Measurements from ENCODE around the gene LDLRAD2. TPM values are rescaled to one million over a fixed set of nuclear protein-coding genes. Genes with fewer than 3 reads are reported as not detected.

Gene LDLRAD2
- total and polyA plus RNA-seq, 2 donors from 2014 or later, result 0.79 TPM; not detected in 1

DNA sequence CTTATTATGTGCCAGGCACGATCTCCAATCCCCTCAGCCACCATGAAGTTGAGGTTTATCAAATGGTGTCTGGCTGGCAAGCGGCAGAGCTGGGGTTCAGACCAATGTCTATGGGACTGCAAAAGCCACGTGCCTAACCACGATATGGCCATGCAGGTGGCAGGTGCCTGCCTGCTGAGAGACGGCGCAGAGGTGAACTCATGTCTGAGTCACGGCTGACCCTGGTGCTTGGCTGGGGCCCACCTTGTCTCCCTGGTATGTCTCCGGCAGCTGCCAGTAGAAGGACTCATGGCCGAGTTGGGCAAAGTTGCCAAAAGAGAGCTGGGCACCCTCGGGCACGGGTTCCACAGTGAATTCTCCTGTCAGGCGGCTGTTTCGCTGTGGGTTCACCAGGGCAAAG is 59.9 kb downstream of the LDLRAD2 start:
- Histone ChIP-seq H3K27me3 (ENCODE audit: control insufficient read depth, insufficient read depth, low read length) (no peaks in the 10 kb centered on the region), H3K4me1 (ENCODE audit: control insufficient read depth in 2 of 3, insufficient read depth in 2 of 3, low read depth in 1 of 3, low read length in 3 of 3) (peaks cover 0 to 3% (median 0%) of the 10 kb centered on the region in 3 donors), H3K9me3 (ENCODE audit: control insufficient read depth in 2 of 3, insufficient read depth in 1 of 3, low read length in 3 of 3) (no peaks in the 10 kb centered on the region), H3K9ac (ENCODE audit: low read length in 3 of 3) (no peak overlapping the region), H3K4me3 (ENCODE audit: low read length in 3 of 3) (no peak overlapping the region), H3K27ac (ENCODE audit: low read depth in 2 of 2, low read length in 2 of 2) (no peak overlapping the region), H3K36me3 (ENCODE audit: control insufficient read depth in 2 of 3, insufficient read depth in 3 of 3, low read length in 3 of 3) (peaks cover 0 to 23% (median 6%) of the 10 kb centered on the region in 3 donors)
- no peak for DNase-seq
- no peak for FAIRE-seq
- TF ChIP-seq, protein P1, sequence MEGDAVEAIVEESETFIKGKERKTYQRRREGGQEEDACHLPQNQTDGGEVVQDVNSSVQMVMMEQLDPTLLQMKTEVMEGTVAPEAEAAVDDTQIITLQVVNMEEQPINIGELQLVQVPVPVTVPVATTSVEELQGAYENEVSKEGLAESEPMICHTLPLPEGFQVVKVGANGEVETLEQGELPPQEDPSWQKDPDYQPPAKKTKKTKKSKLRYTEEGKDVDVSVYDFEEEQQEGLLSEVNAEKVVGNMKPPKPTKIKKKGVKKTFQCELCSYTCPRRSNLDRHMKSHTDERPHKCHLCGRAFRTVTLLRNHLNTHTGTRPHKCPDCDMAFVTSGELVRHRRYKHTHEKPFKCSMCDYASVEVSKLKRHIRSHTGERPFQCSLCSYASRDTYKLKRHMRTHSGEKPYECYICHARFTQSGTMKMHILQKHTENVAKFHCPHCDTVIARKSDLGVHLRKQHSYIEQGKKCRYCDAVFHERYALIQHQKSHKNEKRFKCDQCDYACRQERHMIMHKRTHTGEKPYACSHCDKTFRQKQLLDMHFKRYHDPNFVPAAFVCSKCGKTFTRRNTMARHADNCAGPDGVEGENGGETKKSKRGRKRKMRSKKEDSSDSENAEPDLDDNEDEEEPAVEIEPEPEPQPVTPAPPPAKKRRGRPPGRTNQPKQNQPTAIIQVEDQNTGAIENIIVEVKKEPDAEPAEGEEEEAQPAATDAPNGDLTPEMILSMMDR (IDR thresholded peaks at IDR 0.05; ENCODE audit: borderline replicate concordance, extremely low read depth, insufficient read depth), result no peak
- intact Hi-C loops (cut with DNase I), result no loop called here

DNA sequence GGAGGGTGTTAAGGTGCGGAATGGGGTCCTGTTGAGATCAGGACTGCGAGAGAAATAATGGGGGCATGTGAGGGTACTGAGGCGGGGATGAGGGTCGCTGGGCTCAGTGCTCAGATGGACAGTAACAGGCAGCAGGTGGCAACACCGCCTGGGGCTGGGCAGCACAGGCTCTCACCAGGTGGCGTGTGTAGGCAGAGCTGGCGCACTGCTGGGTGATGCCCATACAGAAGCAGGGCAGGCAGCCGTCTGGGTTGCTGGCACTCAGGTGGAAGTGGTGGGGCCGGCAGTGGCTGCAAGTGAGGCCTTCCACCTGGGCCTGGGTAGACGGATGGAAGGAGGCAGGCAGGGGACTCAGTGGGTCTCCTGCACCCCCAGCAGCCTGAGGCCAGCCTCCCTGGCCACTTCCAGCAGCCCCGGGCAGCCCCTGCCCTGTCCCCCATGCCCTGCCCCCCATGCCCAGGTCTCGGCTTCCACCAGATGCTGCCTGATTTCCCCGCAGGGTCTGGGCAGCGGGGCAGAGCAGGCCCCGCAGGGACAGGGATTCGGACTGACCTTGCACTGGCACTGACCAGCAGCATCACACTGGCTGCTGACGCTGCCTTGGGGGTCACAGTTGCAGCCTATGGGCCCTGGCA is 60.5 kb downstream of the LDLRAD2 start:
- no peak overlapping the region for H3K4me3 ChIP-seq (ENCODE audit: low read length in 3 of 3)
- H3K9me3 ChIP-seq (ENCODE audit: control insufficient read depth in 2 of 3, insufficient read depth in 1 of 3, low read length in 3 of 3), result no peaks in the 10 kb centered on the region
- FAIRE-seq (no peak), DNase-seq (no peak)
- H3K9ac ChIP-seq (ENCODE audit: low read length in 3 of 3), result no peak overlapping the region
- TF ChIP-seq, protein P1 (IDR thresholded peaks at IDR 0.05; ENCODE audit: borderline replicate concordance, extremely low read depth, insufficient read depth), result no peak
- H3K4me1 ChIP-seq (ENCODE audit: control insufficient read depth in 2 of 3, insufficient read depth in 2 of 3, low read depth in 1 of 3, low read length in 3 of 3), result peaks cover 0 to 3% (median 0%) of the 10 kb centered on the region in 3 donors
- H3K27ac ChIP-seq (ENCODE audit: low read depth in 2 of 2, low read length in 2 of 2), result no peak overlapping the region
- H3K36me3 ChIP-seq (ENCODE audit: control insufficient read depth in 2 of 3, insufficient read depth in 3 of 3, low read length in 3 of 3), result peaks cover 0 to 23% (median 6%) of the 10 kb centered on the region in 3 donors
- H3K27me3 ChIP-seq (ENCODE audit: control insufficient read depth, insufficient read depth, low read length), result no peaks in the 10 kb centered on the region
- intact Hi-C loops (cut with DNase I), result no loop called here

DNA sequence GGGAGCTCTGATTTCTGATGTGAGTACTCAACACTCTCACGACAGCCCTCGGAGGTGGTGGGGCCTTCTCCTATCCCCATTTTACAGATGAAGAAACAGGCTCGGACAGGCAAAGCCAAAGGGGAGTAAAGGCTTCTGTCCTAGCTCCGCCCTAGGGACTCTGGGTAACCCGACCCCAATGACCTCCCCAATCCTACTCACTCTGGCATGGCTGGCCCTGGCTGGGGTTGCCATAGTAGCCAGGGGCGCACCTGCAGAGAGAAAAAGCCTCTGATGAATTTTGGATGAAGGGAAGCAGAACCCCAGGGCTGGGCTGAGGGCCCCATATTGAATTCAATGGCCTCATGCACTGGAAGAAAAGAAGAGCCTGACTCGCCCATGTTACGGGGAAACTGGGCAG is 61.1 kb downstream of the LDLRAD2 start:
- H3K9ac ChIP-seq (ENCODE audit: low read length in 3 of 3), result no peak overlapping the region
- no peaks in the 10 kb centered on the region for H3K9me3 ChIP-seq (ENCODE audit: control insufficient read depth in 2 of 3, insufficient read depth in 1 of 3, low read length in 3 of 3)
- intact Hi-C loops (cut with DNase I), result no loop called here
- no peaks in the 10 kb centered on the region for H3K27me3 ChIP-seq (ENCODE audit: control insufficient read depth, insufficient read depth, low read length)
- no peak for DNase-seq
- H3K4me1 ChIP-seq (ENCODE audit: control insufficient read depth in 2 of 3, insufficient read depth in 2 of 3, low read depth in 1 of 3, low read length in 3 of 3), result peaks cover 0 to 3% (median 0%) of the 10 kb centered on the region in 3 donors
- H3K4me3 ChIP-seq (ENCODE audit: low read length in 3 of 3), result no peak overlapping the region
- H3K27ac ChIP-seq (ENCODE audit: low read depth in 2 of 2, low read length in 2 of 2), result no peak overlapping the region
- peaks cover 0 to 23% (median 6%) of the 10 kb centered on the region in 3 donors for H3K36me3 ChIP-seq (ENCODE audit: control insufficient read depth in 2 of 3, insufficient read depth in 3 of 3, low read length in 3 of 3)
- FAIRE-seq, result no peak
- TF ChIP-seq, protein P1 (IDR thresholded peaks at IDR 0.05; ENCODE audit: borderline replicate concordance, extremely low read depth, insufficient read depth), result no peak
